Raji (cell line): ENCODE results near the gene HAND1.

Source experiments
- POLR2A ChIP-seq: IDR thresholded peaks from 2 replicates; pipeline ENCODE4 v1.6.1; 2011; ENCODE audit warnings: low read depth, low read length, control low read depth; ENCODE audit not compliant: insufficient read depth

HAND1 gene

GRCh38 chr5:154478224-154478565 lies at the start of gene HAND1:
TSS of gene HAND1 (minus strand) at chr5:154478227. CDS start at chr5:154478008, 219 bp downstream.
- TF ChIP-seq POLR2A: no peak

GRCh38 chr5:154526231-154527226 lies 48.5 kb upstream of the HAND1 start:
- no peak for TF ChIP-seq POLR2A

GRCh38 chr5:154524859-154525258 lies 46.8 kb upstream of the HAND1 start:
- TF ChIP-seq POLR2A: no peak

- TF ChIP-seq POLR2A: no peak
These were observed 46.2 kb upstream of the HAND1 start for GRCh38 chr5:154524181-154524580.

GRCh38 chr5:154523709-154524108 lies 45.7 kb upstream of the HAND1 start:
- TF ChIP-seq POLR2A: no peak

- no peak for TF ChIP-seq POLR2A
These were observed 45.1 kb upstream of the HAND1 start for GRCh38 chr5:154523104-154523503.

- no peak for TF ChIP-seq POLR2A
These were observed 44.3 kb upstream of the HAND1 start for GRCh38 chr5:154522284-154522683.

- TF ChIP-seq POLR2A: no peak
These were observed 43.7 kb upstream of the HAND1 start for GRCh38 chr5:154521756-154522155.

GRCh38 chr5:154520861-154521453 lies 42.9 kb upstream of the HAND1 start:
- no peak for TF ChIP-seq POLR2A

GRCh38 chr5:154519359-154519758 lies 41.3 kb upstream of the HAND1 start:
- TF ChIP-seq POLR2A: no peak

- no peak for TF ChIP-seq POLR2A
These were observed 40.4 kb upstream of the HAND1 start for GRCh38 chr5:154518438-154518867.

GRCh38 chr5:154517810-154518437 lies 39.9 kb upstream of the HAND1 start:
- no peak for TF ChIP-seq POLR2A

GRCh38 chr5:154517181-154517580 lies 39.2 kb upstream of the HAND1 start:
- TF ChIP-seq POLR2A: no peak

- TF ChIP-seq POLR2A: no peak
These were observed 38.4 kb upstream of the HAND1 start for GRCh38 chr5:154516475-154516874.

- no peak for TF ChIP-seq POLR2A
These were observed 36.3 kb upstream of the HAND1 start for GRCh38 chr5:154514331-154514730.

- no peak for TF ChIP-seq POLR2A
These were observed 35.6 kb upstream of the HAND1 start for GRCh38 chr5:154513669-154514084.
